Liver (tissue), 9 donors: ENCODE results near the gene RELA. TPM values are rescaled to one million over a fixed set of nuclear protein-coding genes. Genes with fewer than 3 reads are reported as not detected.
"Not testable (repeated sequence)": the region's sequence is repeated elsewhere in the genome, so short reads cannot be mapped to it uniquely, and the experiment has no call there.

Source experiments
- DNase-seq: peaks from one replicate; pipeline ENCODE4 v3.0.0-alpha.2; 2017; ENCODE audit warnings: low spot score
- H3K27ac ChIP-seq, 2 donors: one replicate each; pipeline ENCODE4 v1.7.0; 2013; ENCODE audit warnings: inconsistent platforms in 2 of 2, low read length in 2 of 2, control low read depth in 1 of 2, low read depth in 1 of 2, mild to moderate bottlenecking in 1 of 2
- H3K27me3 ChIP-seq, 4 donors: one replicate each; pipeline versions ENCODE4 v1.6.1 to v1.7.0; 2013; ENCODE audit warnings: low read length in 3 of 4, inconsistent platforms in 1 of 4, mild to moderate bottlenecking in 1 of 4, moderate library complexity in 1 of 4; ENCODE audit not compliant: control insufficient read depth in 4 of 4, insufficient read depth in 4 of 4
- H3K36me3 ChIP-seq, 4 donors: one replicate each; pipeline versions ENCODE4 v1.6.1 to v1.7.0; 2013; ENCODE audit warnings: low read length in 3 of 4, mild to moderate bottlenecking in 3 of 4, low read depth in 1 of 4, moderate library complexity in 1 of 4; ENCODE audit not compliant: control insufficient read depth in 4 of 4, insufficient read depth in 3 of 4
- H3K4me1 ChIP-seq, 4 donors: one replicate each; pipeline versions ENCODE4 v1.6.1 to v1.7.0; 2013; ENCODE audit warnings: low read length in 3 of 4, mild to moderate bottlenecking in 3 of 4, moderate library complexity in 1 of 4; ENCODE audit not compliant: control insufficient read depth in 4 of 4, insufficient read depth in 4 of 4
- H3K4me3 ChIP-seq, 3 donors: one replicate each; pipeline versions ENCODE4 v1.6.1 to v1.7.0; 2013; ENCODE audit warnings: low read length in 3 of 3, control low read depth in 1 of 3, low read depth in 1 of 3, mild to moderate bottlenecking in 1 of 3
- H3K9ac ChIP-seq, 2 donors: one replicate each; pipeline ENCODE4 v1.7.0; 2013; ENCODE audit warnings: low read length in 2 of 2, mild to moderate bottlenecking in 2 of 2, moderate library complexity in 2 of 2, control low read depth in 1 of 2, low read depth in 1 of 2
- H3K9me3 ChIP-seq, 4 donors: one replicate each; pipeline versions ENCODE4 v1.6.1 to v1.7.0; 2013; ENCODE audit warnings: low read length in 3 of 4; ENCODE audit not compliant: control insufficient read depth in 4 of 4
- CTCF ChIP-seq: fragments of 150-350 bp; IDR thresholded peaks from 2 replicates; pipeline ENCODE4 v1.5.1; 2017; ENCODE audit warnings: improper control_type of control experiment, low read depth, low read length; ENCODE audit not compliant: missing input control
- HNF4A ChIP-seq, 2 donors: conservative IDR thresholded peaks; 2 replicates each; pipeline ENCODE4 v1.6.1; 2016; ENCODE audit warnings: antibody characterized with exemption in 2 of 2, mild to moderate bottlenecking in 2 of 2
- HNF4G ChIP-seq: IDR thresholded peaks from 2 replicates; pipeline ENCODE4 v1.6.1; 2016; ENCODE audit warnings: antibody characterized with exemption
- JUND ChIP-seq, 2 donors: IDR thresholded peaks; 2 replicates each; pipeline ENCODE4 v1.6.1; 2016; ENCODE audit warnings: antibody characterized with exemption in 2 of 2
- MAX ChIP-seq: IDR thresholded peaks from 2 replicates; pipeline ENCODE4 v1.6.1; 2016; ENCODE audit warnings: antibody characterized with exemption
- NR2F2 ChIP-seq: IDR thresholded peaks from 2 replicates; pipeline ENCODE4 v1.6.1; 2016; ENCODE audit warnings: antibody characterized with exemption
- RXRA ChIP-seq, 2 donors: IDR thresholded peaks; 2 replicates each; pipeline ENCODE4 v1.6.1; 2017 to 2018; ENCODE audit warnings: antibody characterized with exemption in 2 of 2, mild to moderate bottlenecking in 1 of 2
- ZBTB33 ChIP-seq: IDR thresholded peaks from 2 replicates; pipeline ENCODE4 v1.6.1; 2016; ENCODE audit warnings: antibody characterized with exemption
- WGBS: extraction: QIAGEN DNeasy Blood & Tissue Kit; methylation state at CpG from one replicate; pipeline ENCODE4 v1.1.7; 2013; 5-methylcytosine and 5-hydroxymethylcytosine counted together
- polyA plus RNA-seq, 2 donors: library from polyadenylated mRNA; stranded (reverse) in 1 of 2; unstranded in 1 of 2; fragments of 200-250 nt in 1 of 2; fragments of >200 nt in 1 of 2; fragmentation: Nextera tagmentation in 1 of 2; extraction: Ambion mirVana in 1 of 2; gene quantifications; one replicate each; pipeline versions ENCODE4 v1.2.1 to v1.2.3, GENCODE V29; 2013 to 2015
- total RNA-seq, 2 donors: library from RNA; depleted of rRNA; stranded (reverse); fragments of >200 nt; gene quantifications; one replicate each; pipeline ENCODE4 v1.2.3, GENCODE V29; 2014
- donor health status: healthy.
- donor health status: healthy.
- donor health status: healthy.
- donor health status: healthy.
- donor health status: healthy.

RELA gene
- total and polyA plus RNA-seq, 4 donors = 11.1 to 30.7 (median 22.0) TPM

- WGBS = 69% methylated on average over 8 of the region's 8 CpGs
- H3K27ac ChIP-seq = no peak overlapping the region
- peaks cover 0 to 16% (median 6%) of the 10 kb centered on the region in 4 donors for H3K4me1 ChIP-seq
- no peak for TF ChIP-seq CTCF
- TF ChIP-seq MAX = no peak
- no peak for TF ChIP-seq ZBTB33
- no peaks in the 10 kb centered on the region for H3K27me3 ChIP-seq
- no peak for DNase-seq
- H3K9ac ChIP-seq = no peak overlapping the region
- H3K36me3 ChIP-seq = peaks cover 2 to 13% (median 8%) of the 10 kb centered on the region in 4 donors
- no peak overlapping the region for H3K4me3 ChIP-seq
- no peaks in the 10 kb centered on the region for H3K9me3 ChIP-seq
These were observed 46.9 kb upstream of the RELA start for GRCh38 chr11:65709661-65710060.

GRCh38 chr11:65708451-65708850 is 45.7 kb upstream of the RELA start:
- H3K27ac ChIP-seq = no peak overlapping the region
- peaks cover 0 to 14% (median 6%) of the 10 kb centered on the region in 4 donors for H3K4me1 ChIP-seq
- no peak overlapping the region for H3K4me3 ChIP-seq
- no peak for DNase-seq
- peaks cover 0 to 3% (median under 1%) of the 10 kb centered on the region in 4 donors for H3K36me3 ChIP-seq
- H3K9ac ChIP-seq = no peak overlapping the region
- TF ChIP-seq HNF4G (no peak), NR2F2 (no peak), ZBTB33 (no peak), JUND (IDR thresholded peaks at IDR 0.05) (no peak), HNF4A (conservative IDR thresholded peaks at IDR 0.05) (no peak), RXRA (IDR thresholded peaks at IDR 0.05) (no peak)
- WGBS = 82% methylated on average over 5 of the region's 5 CpGs
- no peaks in the 10 kb centered on the region for H3K9me3 ChIP-seq
- no peaks in the 10 kb centered on the region for H3K27me3 ChIP-seq

GRCh38 chr11:65707002-65707401 is 44.3 kb upstream of the RELA start:
- H3K27ac ChIP-seq, H3K27me3 ChIP-seq, H3K36me3 ChIP-seq, H3K9ac ChIP-seq, DNase-seq, H3K4me3 ChIP-seq, H3K9me3 ChIP-seq, H3K4me1 ChIP-seq: not testable (repeated sequence)
- 90% methylated on average over 10 of the region's 12 CpGs for WGBS
